GM12874 (cell line): ENCODE data around the gene NRF1.

Experiments used
- CTCF ChIP-seq: IDR thresholded peaks from 2 replicates; pipeline ENCODE4 v1.5.1; 2011; ENCODE audit warnings: low read depth, mild to moderate bottlenecking, control low read depth, low read length, moderate library complexity; ENCODE audit not compliant: insufficient read depth

Gene NRF1

DNA sequence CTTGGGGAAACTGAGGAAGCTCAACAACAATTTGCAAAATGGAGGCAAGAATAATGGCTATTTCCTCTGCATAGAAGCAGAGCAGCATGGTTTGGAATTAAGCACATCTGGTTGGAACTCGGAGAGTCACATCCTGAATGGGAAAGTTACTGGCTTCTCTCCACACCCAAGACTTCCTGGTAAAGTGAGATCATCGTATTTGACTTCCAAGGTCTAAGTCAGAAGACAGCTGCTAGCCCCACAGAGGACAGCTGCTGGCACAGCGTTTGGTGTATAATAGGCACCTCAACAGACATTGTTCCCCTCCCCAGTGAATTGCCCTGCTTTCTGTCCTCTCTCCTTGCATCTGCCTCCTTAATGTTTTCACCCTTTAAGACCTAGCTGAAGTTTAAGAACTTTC is 37.0 kb upstream of the NRF1 start:
- no peak for TF ChIP-seq CTCF

DNA sequence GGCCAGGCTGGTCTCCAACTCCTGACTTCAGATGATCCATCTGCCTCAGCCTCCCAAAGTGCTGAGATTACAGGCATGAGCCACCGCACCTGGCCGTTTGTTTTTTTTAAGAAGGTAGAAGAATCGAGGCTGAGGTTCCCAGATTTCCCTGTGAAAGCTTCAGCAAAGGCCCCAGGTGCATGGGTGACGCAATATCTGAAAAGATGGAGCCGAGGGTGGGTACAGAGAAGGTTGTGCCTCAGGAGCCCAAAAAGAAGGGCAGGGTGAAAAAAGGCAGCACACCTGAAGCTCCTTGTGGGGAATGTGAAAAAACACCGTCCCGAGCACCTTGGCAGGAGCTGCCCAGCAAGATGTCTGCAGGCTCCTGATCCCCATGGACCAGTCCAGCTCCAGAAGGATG is 35.8 kb upstream of the NRF1 start:
- TF ChIP-seq CTCF, result no peak

DNA sequence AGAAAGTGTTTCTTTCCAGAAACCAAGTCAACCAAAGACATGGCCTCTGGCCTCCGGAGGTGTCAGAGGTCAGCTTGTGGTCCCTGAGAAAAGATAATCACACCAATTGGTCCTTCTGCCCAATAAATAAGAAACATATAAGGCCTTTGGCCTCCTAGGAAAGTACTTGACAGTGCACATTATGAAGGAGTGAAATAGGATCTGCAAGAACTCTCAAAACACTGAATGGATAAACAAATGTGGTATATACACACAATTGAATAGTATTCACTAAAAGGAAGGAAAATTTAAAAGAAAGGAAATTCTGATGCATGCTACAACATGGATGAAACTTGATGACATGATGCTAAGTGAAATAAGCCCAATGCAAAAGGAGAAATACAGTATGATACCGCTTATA is 35.4 kb upstream of the NRF1 start:
- TF ChIP-seq CTCF, result no peak

- TF ChIP-seq CTCF, result no peak
Observed at GRCh38 chr7:129578829-129579228, 32.7 kb upstream of the NRF1 start.

- no peak for TF ChIP-seq CTCF
Observed at GRCh38 chr7:129588268-129588667, 23.3 kb upstream of the NRF1 start.

DNA sequence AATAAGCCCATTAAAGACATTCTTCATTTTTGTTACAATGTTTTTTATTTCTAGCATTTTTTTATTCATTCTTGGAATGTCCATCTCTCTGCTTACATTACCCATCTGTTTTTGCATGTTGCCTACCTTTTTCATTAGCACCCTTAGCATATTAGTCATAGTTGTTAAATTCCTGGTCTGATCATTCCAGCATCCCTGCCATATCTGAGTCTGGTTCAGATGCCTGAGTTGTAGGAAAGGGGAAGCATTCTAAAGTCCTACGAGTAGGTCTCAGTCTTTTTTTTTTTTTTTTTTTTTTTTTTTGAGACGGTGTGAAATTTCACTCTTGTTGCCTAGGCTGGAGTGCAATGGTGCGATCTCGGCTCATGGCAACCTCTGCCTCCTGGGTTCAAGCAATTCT is 19.7 kb upstream of the NRF1 start:
- no peak for TF ChIP-seq CTCF

DNA sequence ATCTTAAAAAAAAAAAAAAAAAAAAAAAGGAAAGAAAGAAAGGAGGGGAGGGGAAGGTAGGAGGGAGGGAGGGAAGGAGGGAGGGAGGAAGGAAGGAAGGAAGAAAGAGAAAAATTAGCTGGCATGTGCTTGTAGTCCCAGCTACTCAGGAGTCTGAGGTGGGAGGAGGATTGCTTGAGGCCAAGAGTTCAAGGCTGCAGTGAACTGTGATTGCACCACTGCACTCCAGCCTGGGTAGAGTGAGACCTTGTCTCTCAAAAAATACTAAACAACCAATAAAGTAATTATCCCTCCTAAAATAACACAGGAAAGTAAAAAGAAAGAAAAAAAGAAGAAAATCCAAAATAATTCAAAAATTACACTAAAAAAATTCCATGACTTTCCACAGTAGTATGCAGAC is 13.8 kb upstream of the NRF1 start:
- TF ChIP-seq CTCF, result no peak

- TF ChIP-seq CTCF, result no peak
Observed at GRCh38 chr7:129599174-129599573, 12.3 kb upstream of the NRF1 start.
